Measurements from ENCODE around the gene NTN1. TPM values are rescaled to one million over a fixed set of nuclear protein-coding genes. Genes with fewer than 3 reads are reported as not detected.

Gene NTN1
- total and polyA plus RNA-seq, 2 of the 4 experiments (the other 2 are of a cell fraction), result under 0.01 to 0.07 TPM

DNA sequence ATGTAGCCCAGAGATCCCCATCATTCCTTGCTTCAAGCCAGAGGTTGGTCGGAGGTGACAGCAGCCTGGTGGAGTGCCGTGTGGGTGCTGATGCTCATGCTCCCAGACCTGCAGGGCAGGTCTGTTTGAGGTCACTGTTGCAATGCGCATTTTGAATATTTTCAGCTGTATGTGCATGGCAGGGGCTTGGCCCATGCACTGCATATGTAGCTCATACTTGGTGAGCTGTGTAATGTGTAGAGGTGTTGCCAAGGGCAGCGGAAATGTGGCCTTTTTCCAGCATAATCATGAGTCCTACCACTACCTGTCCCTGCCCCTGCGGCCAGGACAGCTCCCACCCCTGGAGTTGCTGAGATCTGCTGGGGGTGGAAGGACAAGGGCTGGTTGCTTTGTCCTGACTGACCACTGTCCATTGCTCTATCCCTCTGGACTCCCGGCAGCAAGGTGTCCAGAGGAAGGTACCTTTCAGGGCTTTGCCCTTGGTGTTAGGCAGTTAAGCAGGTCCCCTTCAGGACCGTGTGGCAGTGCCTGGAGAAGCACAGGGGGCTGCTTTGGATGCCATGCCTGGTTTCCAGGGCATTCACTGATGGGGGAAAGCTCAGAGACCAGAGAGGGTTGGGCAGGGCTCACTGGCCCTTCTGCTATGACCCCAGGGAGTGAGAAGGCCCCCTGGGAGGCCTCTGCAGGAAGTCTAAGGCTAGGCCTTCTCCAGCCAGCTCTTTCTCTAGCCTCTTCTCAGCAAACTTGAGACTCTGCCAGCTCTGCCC lies 215.2 kb downstream of the NTN1 start:
- no peak overlapping the region for H3K23ac ChIP-seq (ENCODE audit: low read depth, low read length)
- dilution Hi-C loops (cut with HindIII; ENCODE audit: low sequenced_read_pairs, unreplicated experiment) (no loop called here), intact Hi-C loops (cut with micrococcal nuclease) (no loop called here), in situ Hi-C loops (cut with MboI; ENCODE audit: low sequenced_read_pairs) (no loop called here)
- no peak overlapping the region for H3K27ac ChIP-seq (ENCODE audit: insufficient read depth, low read length)
- H3K18ac ChIP-seq (ENCODE audit: low read depth, low read length), result no peak overlapping the region
- H2AK9ac ChIP-seq (replicated peaks; ENCODE audit: low read depth, low read length, poor library complexity), result no peak overlapping the region
- H2BK20ac ChIP-seq (ENCODE audit: low read depth, low read length), result no peak overlapping the region
- no peak overlapping the region for H4K5ac ChIP-seq (ENCODE audit: low read depth, low read length)
- H4K91ac ChIP-seq (ENCODE audit: insufficient read depth, low read depth, low read length), result no peak overlapping the region
- no peaks in the 10 kb centered on the region; the same call in 1 of the 2 replicates for H3K27me3 ChIP-seq (ENCODE audit: control insufficient read depth, insufficient read depth, low read length)
- ATAC-seq (ENCODE audit: low read depth), result no peak
- peaks cover 12% of the 10 kb centered on the region for H3K9me1 ChIP-seq (ENCODE audit: insufficient read depth, low read length)
- no peak overlapping the region for H4K8ac ChIP-seq (ENCODE audit: low read depth in 2 of 2, low read length in 2 of 2)
- H3K9me3 ChIP-seq (ENCODE audit: control insufficient read depth, insufficient read depth, low read length), result no peaks in the 10 kb centered on the region
- H2BK5ac ChIP-seq (ENCODE audit: low read depth, low read length, poor library complexity, severe bottlenecking), result no peak overlapping the region
- no peak overlapping the region for H3K4me2 ChIP-seq (ENCODE audit: low read depth, low read length)
- ChIA-PET CTCF (no interaction called here), POLR2A (ENCODE audit: unreplicated experiment) (no interaction called here)
- no peak overlapping the region for H2AFZ ChIP-seq (replicated peaks; ENCODE audit: low read length, poor library complexity)
- H3K4me3 ChIP-seq (ENCODE audit: insufficient read depth, low read depth, low read length), result no peak overlapping the region
- BruUV-seq (replicated peaks), result no TSS peak
- TF ChIP-seq CHD1 (IDR thresholded peaks at IDR 0.05; ENCODE audit: low read depth, low read length) (no peak), MAFK (IDR thresholded peaks at IDR 0.05; ENCODE audit: low read depth, low read length) (no peak), RFX5 (IDR thresholded peaks at IDR 0.05; ENCODE audit: low read depth, low read length) (no peak), MXI1 (IDR thresholded peaks at IDR 0.05; ENCODE audit: borderline replicate concordance, low read depth, low read length) (no peak)
- TF ChIP-seq, protein P1, sequence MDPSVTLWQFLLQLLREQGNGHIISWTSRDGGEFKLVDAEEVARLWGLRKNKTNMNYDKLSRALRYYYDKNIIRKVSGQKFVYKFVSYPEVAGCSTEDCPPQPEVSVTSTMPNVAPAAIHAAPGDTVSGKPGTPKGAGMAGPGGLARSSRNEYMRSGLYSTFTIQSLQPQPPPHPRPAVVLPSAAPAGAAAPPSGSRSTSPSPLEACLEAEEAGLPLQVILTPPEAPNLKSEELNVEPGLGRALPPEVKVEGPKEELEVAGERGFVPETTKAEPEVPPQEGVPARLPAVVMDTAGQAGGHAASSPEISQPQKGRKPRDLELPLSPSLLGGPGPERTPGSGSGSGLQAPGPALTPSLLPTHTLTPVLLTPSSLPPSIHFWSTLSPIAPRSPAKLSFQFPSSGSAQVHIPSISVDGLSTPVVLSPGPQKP (IDR thresholded peaks at IDR 0.05; ENCODE audit: borderline replicate concordance, low read depth, low read length), result no peak
- no peak overlapping the region for H3K14ac ChIP-seq (replicated peaks; ENCODE audit: low read depth, low read length)
- peaks cover 16% of the 10 kb centered on the region for H3K4me1 ChIP-seq (ENCODE audit: control insufficient read depth, insufficient read depth, low read length)
- H2BK120ac ChIP-seq (ENCODE audit: low read depth, low read length), result no peak overlapping the region
- H2BK15ac ChIP-seq (ENCODE audit: low read depth, low read length), result no peak overlapping the region
- no peak overlapping the region for H3K9ac ChIP-seq (ENCODE audit: low read depth, low read length)
- no peak overlapping the region for H2AK5ac ChIP-seq (ENCODE audit: low read depth, low read length)
- 93% methylated on average over 5 of the region's 7 CpGs; no CpG with 5 or more reads in 1 of the 2 experiments for WGBS, 2 experiments (ENCODE audit: extremely low coverage in 2 of 2, insufficient read length in 1 of 2)
- H3K36me3 ChIP-seq (ENCODE audit: control insufficient read depth, insufficient read depth, low read length), result no peaks in the 10 kb centered on the region
- H4K20me1 ChIP-seq (ENCODE audit: insufficient read depth, low read length), result no peaks in the 10 kb centered on the region; the same call in 1 of the 2 replicates
- H3K79me1 ChIP-seq (ENCODE audit: low read depth in 1 of 2, low read length in 2 of 2), result no peaks in the 10 kb centered on the region
- H3K56ac ChIP-seq (ENCODE audit: extremely low read depth, insufficient read depth, low read length), result no peak overlapping the region
- H3K4ac ChIP-seq (ENCODE audit: low read depth, low read length), result no peak overlapping the region
- no peak for DNase-seq
